Measurements from ENCODE around the gene RPAIN.

GRCh38 chr17:5379351-5380107 lies 40.5 kb upstream of the RPAIN start:
- TF ChIP-seq ZFP30 (CRISPR knock-in tag; IDR thresholded peaks at IDR 0.05) (no peak), PATZ1 (CRISPR knock-in tag; IDR thresholded peaks at IDR 0.05; ENCODE audit: borderline replicate concordance) (no peak), CREB5 (CRISPR knock-in tag; IDR thresholded peaks at IDR 0.05; ENCODE audit: low read depth) (no peak), GLIS3 (CRISPR knock-in tag; IDR thresholded peaks at IDR 0.05) (no peak), ZFP3 (CRISPR knock-in tag; IDR thresholded peaks at IDR 0.05) (no peak), ARNTL (CRISPR knock-in tag; IDR thresholded peaks at IDR 0.05; ENCODE audit: borderline replicate concordance, low read depth) (no peak), ZNF8 (CRISPR knock-in tag; IDR thresholded peaks at IDR 0.05) (no peak), CSRNP3 (CRISPR knock-in tag; IDR thresholded peaks at IDR 0.05) (no peak), PPARA (CRISPR knock-in tag; IDR thresholded peaks at IDR 0.05; ENCODE audit: borderline replicate concordance) (no peak), SNAI2 (CRISPR knock-in tag; IDR thresholded peaks at IDR 0.05) (no peak), TOX (CRISPR knock-in tag; IDR thresholded peaks at IDR 0.05; ENCODE audit: borderline replicate concordance) (no peak), ZNF565 (CRISPR knock-in tag; conservative IDR thresholded peaks at IDR 0.05; ENCODE audit: low read depth) (no peak), TCF4 (CRISPR knock-in tag; IDR thresholded peaks at IDR 0.05; ENCODE audit: borderline replicate concordance) (no peak), BACH2 (CRISPR knock-in tag; IDR thresholded peaks at IDR 0.05; ENCODE audit: borderline replicate concordance) (no peak)

All from SK-N-SH treated with all-trans-retinoic acid at 6 μM for 48 hours (cell line).